Hippocampal formation (tissue), 2 donors: ENCODE data around the gene ALPP.
"Not testable (repeated sequence)": the region's sequence is repeated elsewhere in the genome, so short reads cannot be mapped to it uniquely, and the experiment has no call there.

Experiments used
- DNase-seq, 2 donors: peaks; one replicate each; lab custom pipeline; 2025; lab: John Stamatoyannopoulos, UW

ALPP gene

GRCh38 chr2:232422051-232422450 lies 43.5 kb downstream of the ALPP start:
- DNase-seq: no peak

GRCh38 chr2:232422996-232423395 lies 44.4 kb downstream of the ALPP start:
- not testable (repeated sequence) for DNase-seq

- DNase-seq: not testable (repeated sequence)
Measured at GRCh38 chr2:232423407-232423806, 44.9 kb downstream of the ALPP start.

- no peak for DNase-seq
Measured at GRCh38 chr2:232431705-232432590, 53.4 kb downstream of the ALPP start.
